ENCODE results near the gene IRF6. TPM values are rescaled to one million over a fixed set of nuclear protein-coding genes. Genes with fewer than 3 reads are reported as not detected.

Gene IRF6
- polyA plus RNA-seq, 1 of the 3 experiments (the other 2 are of a cell fraction), result 0.94 TPM

DNA sequence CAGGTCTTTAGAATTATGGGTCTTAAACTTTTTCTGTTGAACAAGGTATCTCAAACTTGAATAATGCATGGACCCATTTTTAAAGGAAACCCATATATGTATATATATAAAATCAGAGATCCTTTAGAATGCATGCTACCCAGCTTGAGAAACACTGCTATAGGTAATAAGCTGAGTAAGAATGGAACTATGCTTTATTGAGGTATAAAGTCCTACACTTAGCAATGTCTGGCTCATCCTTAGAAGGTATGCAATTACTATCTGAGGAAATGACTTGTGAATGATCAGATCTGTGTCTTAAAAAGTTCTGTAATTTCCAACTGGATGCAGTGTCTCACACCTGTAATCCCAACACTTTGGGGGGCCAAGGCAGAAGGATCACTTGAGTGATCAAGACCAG, 38.8 kb downstream of the IRF6 start:
- H3K27ac ChIP-seq (ENCODE audit: low read depth in 2 of 2, low read length in 1 of 2), result peak overlapping the region in 1 of 2 experiments; percentile 100; a peak in 2 of 4 replicates
- no peaks in the 10 kb centered on the region for H3K27me3 ChIP-seq (ENCODE audit: insufficient read depth)
- H3K9me3 ChIP-seq, result no peaks in the 10 kb centered on the region
- H3K4me3 ChIP-seq (ENCODE audit: low read depth in 2 of 2, low read length in 1 of 2), result no peak overlapping the region
- H3K9me2 ChIP-seq, result no peaks in the 10 kb centered on the region
- CTCF ChIA-PET, result no interaction called here
- no peaks in the 10 kb centered on the region for H4K20me1 ChIP-seq (ENCODE audit: insufficient read depth)
- no peaks in the 10 kb centered on the region for H3K36me3 ChIP-seq (replicated peaks in 1 of 2; ENCODE audit: control insufficient read depth in 1 of 2, insufficient read depth in 2 of 2, low read length in 1 of 2)
- peaks cover 29% of the 10 kb centered on the region for H3F3A ChIP-seq (replicated peaks; ENCODE audit: insufficient read depth)
- H3K79me2 ChIP-seq (ENCODE audit: insufficient read depth), result no peaks in the 10 kb centered on the region
- no peak for DNase-seq
- H3K9ac ChIP-seq, result no peak overlapping the region
- H3K4me2 ChIP-seq, result 0 out of 2 replicates have a peak overlapping the region, but pooled peaks have one; percentile 25
- TF ChIP-seq FOXM1 (IDR thresholded peaks at IDR 0.05; ENCODE audit: low read depth) (no peak), TCF12 (IDR thresholded peaks at IDR 0.05) (no peak)
- peaks cover 17 to 32% of the 10 kb centered on the region in 2 experiments for H3K4me1 ChIP-seq (ENCODE audit: control insufficient read depth in 1 of 2, insufficient read depth in 2 of 2, low read depth in 1 of 2, low read length in 1 of 2)
- H2AFZ ChIP-seq (ENCODE audit: low read depth), result no peak overlapping the region
- POLR2A ChIA-PET, result no interaction called here

DNA sequence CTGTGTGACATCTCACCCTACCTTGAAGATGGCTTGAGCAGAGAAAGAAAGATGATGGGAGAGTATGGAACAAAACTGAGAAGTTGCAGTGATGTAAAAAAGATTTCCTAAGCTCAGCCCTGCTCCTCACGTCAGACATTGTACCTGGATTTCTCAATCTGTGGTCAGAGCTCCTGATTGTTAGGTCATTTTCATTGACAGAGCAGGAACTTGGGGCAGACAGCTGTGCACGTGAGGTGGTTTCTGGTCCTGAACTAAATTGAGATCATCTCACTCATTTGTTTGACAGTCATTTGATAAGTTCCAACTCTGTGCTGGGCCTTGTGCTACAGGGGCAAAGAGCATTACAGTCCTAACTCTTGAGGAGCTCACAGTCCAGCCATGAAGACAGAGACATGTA, 39.9 kb downstream of the IRF6 start:
- 78% methylated on average over 2 of the region's 2 CpGs for WGBS (ENCODE audit: low lambda C conversion rate)

DNA sequence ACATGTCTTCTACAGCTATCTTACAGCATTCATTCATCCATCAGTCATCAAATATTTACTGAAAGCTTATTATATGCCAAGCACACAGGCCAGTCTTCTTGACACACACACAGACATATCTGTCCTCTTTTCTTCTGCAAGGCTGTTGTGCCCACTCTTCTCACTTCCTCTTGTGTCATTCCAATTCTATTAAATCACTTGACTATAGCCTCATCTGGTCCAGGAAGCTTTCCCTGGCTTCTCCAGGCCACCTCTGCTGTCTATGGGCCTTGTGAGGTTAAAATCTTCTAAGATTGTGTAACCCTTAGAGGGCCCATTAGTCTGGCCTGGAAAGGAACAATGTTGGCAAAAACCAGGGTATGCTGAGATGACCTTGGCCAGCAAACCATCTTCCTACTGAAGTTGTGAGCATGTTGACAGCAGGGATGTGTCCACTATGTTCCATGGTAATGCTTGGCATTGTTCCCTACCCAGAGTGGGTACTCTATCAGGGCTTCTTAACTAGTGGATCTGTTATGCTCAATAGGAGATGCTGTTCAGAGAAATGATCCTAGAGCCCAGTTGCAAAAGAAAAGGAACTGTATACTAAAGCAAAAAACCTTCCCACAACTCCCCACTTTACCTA, 44.8 kb downstream of the IRF6 start:
- TF ChIP-seq NFIC (IDR thresholded peaks at IDR 0.05; ENCODE audit: borderline replicate concordance), result peak; percentile 18; the same call in 1 of the 2 replicates
- no peak for TF ChIP-seq YY1 (IDR thresholded peaks at IDR 0.05; ENCODE audit: low read depth)
- Histone ChIP-seq H3F3A (replicated peaks; ENCODE audit: insufficient read depth) (no peaks in the 10 kb centered on the region), H3K4me1 (ENCODE audit: control insufficient read depth in 1 of 2, insufficient read depth in 2 of 2, low read depth in 1 of 2, low read length in 1 of 2) (0 out of 4 replicates have a peak, but pooled peaks cover 0 to 7% of the 10 kb centered on the region in 2 experiments), H2AFZ (ENCODE audit: low read depth) (no peak overlapping the region), H4K20me1 (ENCODE audit: insufficient read depth) (no peaks in the 10 kb centered on the region), H3K79me2 (ENCODE audit: insufficient read depth) (no peaks in the 10 kb centered on the region), H3K4me2 (no peak overlapping the region), H3K27me3 (ENCODE audit: insufficient read depth) (no peaks in the 10 kb centered on the region), H3K36me3 (replicated peaks in 1 of 2; ENCODE audit: control insufficient read depth in 1 of 2, insufficient read depth in 2 of 2, low read length in 1 of 2) (no peaks in the 10 kb centered on the region), H3K4me3 (ENCODE audit: low read depth in 2 of 2, low read length in 1 of 2) (no peak overlapping the region), H3K9ac (no peak overlapping the region), H3K27ac (ENCODE audit: low read depth in 2 of 2, low read length in 1 of 2) (peak overlapping the region in 1 of 2 experiments; percentile 18; a peak in 1 of 4 replicates), H3K9me2 (no peaks in the 10 kb centered on the region), H3K9me3 (no peaks in the 10 kb centered on the region)
- CTCF ChIA-PET, result interaction anchor here (0.9 to 1.7 kb wide), 4 partner anchors 15 to 62 kb away, joined by 3 to 5 read pairs (median 4); no protein-coding TSS in a partner anchor
- POLR2A ChIA-PET, result no interaction called here
- no peak for DNase-seq

More for the DNA sequence above, 39.9 kb downstream of the IRF6 start:
- Histone ChIP-seq H3K9me3 (no peaks in the 10 kb centered on the region), H3K27me3 (ENCODE audit: insufficient read depth) (no peaks in the 10 kb centered on the region), H4K20me1 (ENCODE audit: insufficient read depth) (no peaks in the 10 kb centered on the region), H3K4me1 (ENCODE audit: control insufficient read depth in 1 of 2, insufficient read depth in 2 of 2, low read depth in 1 of 2, low read length in 1 of 2) (peaks cover 8 to 37% of the 10 kb centered on the region in 2 experiments), H3K79me2 (ENCODE audit: insufficient read depth) (no peaks in the 10 kb centered on the region), H3K36me3 (replicated peaks in 1 of 2; ENCODE audit: control insufficient read depth in 1 of 2, insufficient read depth in 2 of 2, low read length in 1 of 2) (no peaks in the 10 kb centered on the region), H3K9me2 (no peaks in the 10 kb centered on the region), H3K4me2 (no peak overlapping the region), H3K27ac (ENCODE audit: low read depth in 2 of 2, low read length in 1 of 2) (no peak overlapping the region), H3K4me3 (ENCODE audit: low read depth in 2 of 2, low read length in 1 of 2) (no peak overlapping the region), H2AFZ (ENCODE audit: low read depth) (no peak overlapping the region), H3F3A (replicated peaks; ENCODE audit: insufficient read depth) (peaks cover 29% of the 10 kb centered on the region), H3K9ac (no peak overlapping the region)
- no peak for DNase-seq
- ChIA-PET CTCF (no interaction called here), POLR2A (no interaction called here)
- TF ChIP-seq FOSL2 (IDR thresholded peaks at IDR 0.05; ENCODE audit: borderline replicate concordance, low read depth) (no peak), GATA2 (CRISPR knock-in tag; IDR thresholded peaks at IDR 0.05) (no peak), RCOR1 (IDR thresholded peaks at IDR 0.05; ENCODE audit: low read length) (no peak)
- TF ChIP-seq, protein P1, sequence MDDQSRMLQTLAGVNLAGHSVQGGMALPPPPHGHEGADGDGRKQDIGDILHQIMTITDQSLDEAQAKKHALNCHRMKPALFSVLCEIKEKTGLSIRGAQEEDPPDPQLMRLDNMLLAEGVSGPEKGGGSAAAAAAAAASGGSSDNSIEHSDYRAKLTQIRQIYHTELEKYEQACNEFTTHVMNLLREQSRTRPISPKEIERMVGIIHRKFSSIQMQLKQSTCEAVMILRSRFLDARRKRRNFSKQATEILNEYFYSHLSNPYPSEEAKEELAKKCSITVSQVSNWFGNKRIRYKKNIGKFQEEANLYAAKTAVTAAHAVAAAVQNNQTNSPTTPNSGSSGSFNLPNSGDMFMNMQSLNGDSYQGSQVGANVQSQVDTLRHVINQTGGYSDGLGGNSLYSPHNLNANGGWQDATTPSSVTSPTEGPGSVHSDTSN (IDR thresholded peaks at IDR 0.05), result no peak
